ENCODE data around the gene FOXC2.

FOXC2 gene

GRCh38 chr16:86609115-86609514 is 42.5 kb downstream of the FOXC2 start:
- DNase-seq (ENCODE audit: low read depth, low spot score): peak; percentile 81
- in situ Hi-C loops (cut with HindIII; ENCODE audit: low sequenced_read_pairs): no loop called here
- H3K4me3 ChIP-seq (ENCODE audit: low read depth, low read length): no peak overlapping the region
- no peak for TF ChIP-seq CTCF (IDR thresholded peaks at IDR 0.05; ENCODE audit: low read depth, low read length)

GRCh38 chr16:86609661-86610060 is 43.0 kb downstream of the FOXC2 start:
- no peak overlapping the region for H3K4me3 ChIP-seq (ENCODE audit: low read depth, low read length)
- DNase-seq (ENCODE audit: low read depth, low spot score): no peak
- no peak for TF ChIP-seq CTCF (IDR thresholded peaks at IDR 0.05; ENCODE audit: low read depth, low read length)
- in situ Hi-C loops (cut with HindIII; ENCODE audit: low sequenced_read_pairs): no loop called here

- TF ChIP-seq CTCF (IDR thresholded peaks at IDR 0.05; ENCODE audit: low read depth, low read length): no peak
- DNase-seq (ENCODE audit: low read depth, low spot score): no peak
- H3K4me3 ChIP-seq (ENCODE audit: low read depth, low read length): no peak overlapping the region
- in situ Hi-C loops (cut with HindIII; ENCODE audit: low sequenced_read_pairs): no loop called here
Measured at GRCh38 chr16:86610779-86611524, 44.3 kb downstream of the FOXC2 start.

- in situ Hi-C loops (cut with HindIII; ENCODE audit: low sequenced_read_pairs): no loop called here
- no peak for TF ChIP-seq CTCF (IDR thresholded peaks at IDR 0.05; ENCODE audit: low read depth, low read length)
- DNase-seq (ENCODE audit: low read depth, low spot score): peak; percentile 63
- H3K4me3 ChIP-seq (ENCODE audit: low read depth, low read length): no peak overlapping the region
Measured at GRCh38 chr16:86611525-86611855, 44.9 kb downstream of the FOXC2 start.

- in situ Hi-C loops (cut with HindIII; ENCODE audit: low sequenced_read_pairs): no loop called here
- no peak overlapping the region for H3K4me3 ChIP-seq (ENCODE audit: low read depth, low read length)
- DNase-seq (ENCODE audit: low read depth, low spot score): no peak
- no peak for TF ChIP-seq CTCF (IDR thresholded peaks at IDR 0.05; ENCODE audit: low read depth, low read length)
Measured at GRCh38 chr16:86611941-86612340, 45.3 kb downstream of the FOXC2 start.

- TF ChIP-seq CTCF (IDR thresholded peaks at IDR 0.05; ENCODE audit: low read depth, low read length): no peak
- no peak for DNase-seq (ENCODE audit: low read depth, low spot score)
- in situ Hi-C loops (cut with HindIII; ENCODE audit: low sequenced_read_pairs): no loop called here
- no peak overlapping the region for H3K4me3 ChIP-seq (ENCODE audit: low read depth, low read length)
Measured at GRCh38 chr16:86614699-86615098, 48.1 kb downstream of the FOXC2 start.
